Osteocyte (in vitro differentiated cells): Measurements from ENCODE around the gene ZC3H11A. TPM values are rescaled to one million over a fixed set of nuclear protein-coding genes. Genes with fewer than 3 reads are reported as not detected.
A peak's percentile ranks its signal among the peaks of the same experiment; 100 is the strongest.
"Not testable (repeated sequence)": the region's sequence is repeated elsewhere in the genome, so short reads cannot be mapped to it uniquely, and the experiment has no call there.

ENCODE experiments used
- DNase-seq: peaks from one replicate; pipeline ENCODE4 v3.0.0; 2021; ENCODE audit warnings: mixed read lengths; ENCODE audit not compliant: unreplicated experiment; ENCODE audit errors: extremely low spot score
- H3K27ac Mint-ChIP-seq: one replicate; pipeline ENCODE4 v1.8.0; 2021; ENCODE audit warnings: mild to moderate bottlenecking, mixed read lengths; ENCODE audit not compliant: unreplicated experiment
- H3K27me3 Mint-ChIP-seq: one replicate; pipeline ENCODE4 v1.8.0; 2021; ENCODE audit warnings: mixed read lengths; ENCODE audit not compliant: unreplicated experiment
- H3K36me3 Mint-ChIP-seq: one replicate; pipeline ENCODE4 v1.8.0; 2021; ENCODE audit warnings: mixed read lengths; ENCODE audit not compliant: unreplicated experiment
- H3K4me1 Mint-ChIP-seq: one replicate; pipeline ENCODE4 v1.8.0; 2021; ENCODE audit warnings: mixed read lengths; ENCODE audit not compliant: unreplicated experiment
- H3K4me3 Mint-ChIP-seq: one replicate; pipeline ENCODE4 v1.8.0; 2021; ENCODE audit warnings: mild to moderate bottlenecking, moderate library complexity, mixed read lengths; ENCODE audit not compliant: unreplicated experiment
- H3K9me3 Mint-ChIP-seq: one replicate; pipeline ENCODE4 v1.8.0; 2021; ENCODE audit warnings: mixed read lengths; ENCODE audit not compliant: unreplicated experiment
- CTCF ChIP-seq: fragments of 200-600 bp; sonication (generic); IDR thresholded peaks from 2 replicates; pipeline ENCODE4 v1.5.0; 2021; ENCODE audit warnings: antibody characterized with exemption, mild to moderate bottlenecking, moderate library complexity
- total RNA-seq: library from RNA; stranded (reverse); gene quantifications from 2 replicates; pipeline ENCODE4 v1.2.1, GENCODE V29; 2021

Gene ZC3H11A
- total RNA-seq, 1 donor from 2014 or later: 94.8 TPM

- no peak for TF ChIP-seq CTCF
- no peak for DNase-seq
- Mint-ChIP-seq H3K27ac (no peak overlapping the region), H3K4me3 (no peak overlapping the region), H3K9me3 (no peaks in the 10 kb centered on the region), H3K4me1 (peaks cover 4% of the 10 kb centered on the region), H3K27me3 (no peaks in the 10 kb centered on the region), H3K36me3 (peaks cover 60% of the 10 kb centered on the region)
Measured at GRCh38 chr1:203826175-203826574, 30.8 kb downstream of the ZC3H11A start.

- Mint-ChIP-seq H3K4me1 (peaks cover 4% of the 10 kb centered on the region), H3K9me3 (no peaks in the 10 kb centered on the region), H3K27me3 (no peaks in the 10 kb centered on the region), H3K4me3 (no peak overlapping the region), H3K27ac (no peak overlapping the region), H3K36me3 (peaks cover 48% of the 10 kb centered on the region)
- no peak for TF ChIP-seq CTCF
- DNase-seq: no peak
Measured at GRCh38 chr1:203828002-203828401, 32.6 kb downstream of the ZC3H11A start.

GRCh38 chr1:203828503-203828902 lies 33.1 kb downstream of the ZC3H11A start:
- Mint-ChIP-seq H3K27me3 (no peaks in the 10 kb centered on the region), H3K4me3 (no peak overlapping the region), H3K9me3 (no peaks in the 10 kb centered on the region), H3K36me3 (peaks cover 49% of the 10 kb centered on the region), H3K27ac (no peak overlapping the region), H3K4me1 (peaks cover 4% of the 10 kb centered on the region)
- DNase-seq: no peak
- no peak for TF ChIP-seq CTCF

GRCh38 chr1:203829247-203829646 lies 33.8 kb downstream of the ZC3H11A start:
- not testable (repeated sequence) for H3K4me3 Mint-ChIP-seq

GRCh38 chr1:203835476-203835875 lies 40.1 kb downstream of the ZC3H11A start:
- Mint-ChIP-seq H3K4me1 (peaks cover 18% of the 10 kb centered on the region), H3K9me3 (no peaks in the 10 kb centered on the region), H3K27ac (no peak overlapping the region), H3K27me3 (no peaks in the 10 kb centered on the region), H3K36me3 (peaks cover 47% of the 10 kb centered on the region), H3K4me3 (no peak overlapping the region)
- no peak for TF ChIP-seq CTCF
- DNase-seq: no peak

More at GRCh38 chr1:203829247-203829646, 33.8 kb downstream of the ZC3H11A start:
- not testable (repeated sequence) for DNase-seq, H3K9me3 Mint-ChIP-seq, H3K27me3 Mint-ChIP-seq, H3K27ac Mint-ChIP-seq, H3K4me1 Mint-ChIP-seq
- peaks cover 51% of the 10 kb centered on the region for H3K36me3 Mint-ChIP-seq

- no peak overlapping the region for H3K4me3 Mint-ChIP-seq
- H3K27ac Mint-ChIP-seq: peak overlapping the region; percentile 93
- TF ChIP-seq CTCF: no peak
- H3K4me1 Mint-ChIP-seq: peaks cover 18% of the 10 kb centered on the region
- no peaks in the 10 kb centered on the region for H3K9me3 Mint-ChIP-seq
- no peak for DNase-seq
- H3K36me3 Mint-ChIP-seq: peaks cover 41% of the 10 kb centered on the region
- no peaks in the 10 kb centered on the region for H3K27me3 Mint-ChIP-seq
Measured at GRCh38 chr1:203839081-203839480, 43.7 kb downstream of the ZC3H11A start.
